Left ventricle myocardium superior (tissue), 1 donor: Measurements from ENCODE around the gene BCAR3. TPM values are rescaled to one million over a fixed set of nuclear protein-coding genes. Genes with fewer than 3 reads are reported as not detected.
"Not testable (repeated sequence)": the region's sequence is repeated elsewhere in the genome, so short reads cannot be mapped to it uniquely, and the experiment has no call there.

Source experiments
- ATAC-seq: fragments of 200-7000 bp; cut with Tn5 transposase; one replicate; pipeline ENCODE4 v1.9.1; 2020; ENCODE audit warnings: mild to moderate bottlenecking, moderate library complexity
- DNase-seq: peaks from one replicate; pipeline ENCODE4 v3.0.0-alpha.2; 2020
- intact Hi-C: fragments of 100-400 bp; cut with micrococcal nuclease; formaldehyde crosslinking; loops from one replicate; pipeline ENCODE4 v1.11.0; 2022
- total RNA-seq: library from RNA; stranded (reverse); fragmentation: NEBNext Ultra II Directional; extraction: Animal tissue kit (Norgen Biotek cat#: 25700); gene quantifications from one replicate; pipeline ENCODE4 v1.2.1, GENCODE V29; 2021
- donor health status: DM: no; HTN: yes; CAD: no; lungs with severe emphysema.

The BCAR3 gene
- total RNA-seq, 1 donor from 2014 or later: 15.2 TPM

- ATAC-seq (no peak), DNase-seq (no peak)
- intact Hi-C loops: no loop called here
Measured at GRCh38 chr1:93574991-93575390, 106.6 kb downstream of the BCAR3 start.

- ATAC-seq (no peak), DNase-seq (no peak)
- intact Hi-C loops: no loop called here
Measured at GRCh38 chr1:93574511-93574910, 107.1 kb downstream of the BCAR3 start.

- DNase-seq (no peak), ATAC-seq (peak; percentile 55)
- intact Hi-C loops: no loop called here
Measured at GRCh38 chr1:93573940-93574469, 107.6 kb downstream of the BCAR3 start.

- DNase-seq (no peak), ATAC-seq (no peak)
- intact Hi-C loops: no loop called here
Measured at GRCh38 chr1:93571623-93572310, 109.9 kb downstream of the BCAR3 start.

GRCh38 chr1:93569489-93569888, 112.1 kb downstream of the BCAR3 start:
- DNase-seq (no peak), ATAC-seq (no peak)
- intact Hi-C loops: loop anchor here (10.0 kb wide), 1 partner anchor 125 kb away; the partner anchor contains the start of gene FNBP1L

- intact Hi-C loops: loop anchor here (10.0 kb wide), 1 partner anchor 123 kb away; the partner anchor contains the start of gene FNBP1L
- no peak for DNase-seq
- peak; percentile 74 for ATAC-seq
Measured at GRCh38 chr1:93567255-93567918, 114.2 kb downstream of the BCAR3 start.

GRCh38 chr1:93566227-93566626, 115.4 kb downstream of the BCAR3 start:
- ATAC-seq (peak; percentile 88), DNase-seq (peak; percentile 79)
- intact Hi-C loops: loop anchor here (10.0 kb wide), 1 partner anchor 121 kb away; the partner anchor contains the start of gene FNBP1L

- ATAC-seq: peak; percentile 8
- intact Hi-C loops: loop anchor here (10.0 kb wide), 1 partner anchor 121 kb away; the partner anchor contains the start of gene FNBP1L
- no peak for DNase-seq
Measured at GRCh38 chr1:93565496-93566206, 116.0 kb downstream of the BCAR3 start.

GRCh38 chr1:93559695-93560094, 121.9 kb downstream of the BCAR3 start:
- intact Hi-C loops: loop anchor here (10.0 kb wide), 1 partner anchor 115 kb away; the partner anchor contains the start of gene FNBP1L
- DNase-seq: no peak
- no peak for ATAC-seq

- DNase-seq (no peak), ATAC-seq (no peak)
- intact Hi-C loops: no loop called here
Measured at GRCh38 chr1:93559045-93559444, 122.6 kb downstream of the BCAR3 start.

GRCh38 chr1:93556291-93556690, 125.3 kb downstream of the BCAR3 start:
- ATAC-seq (no peak), DNase-seq (no peak)
- intact Hi-C loops: no loop called here

- ATAC-seq (peak; percentile 83), DNase-seq (no peak)
- intact Hi-C loops: no loop called here
Measured at GRCh38 chr1:93554883-93555872, 126.5 kb downstream of the BCAR3 start.

GRCh38 chr1:93553886-93554490, 127.6 kb downstream of the BCAR3 start:
- intact Hi-C loops, DNase-seq: not testable (repeated sequence)
- ATAC-seq: peak; percentile 71

- intact Hi-C loops: no loop called here
- ATAC-seq (peak; percentile 58), DNase-seq (peak; percentile 53)
Measured at GRCh38 chr1:93552741-93553455, 128.7 kb downstream of the BCAR3 start.

GRCh38 chr1:93549811-93550210, 131.8 kb downstream of the BCAR3 start:
- intact Hi-C loops: no loop called here

GRCh38 chr1:93549131-93549530, 132.5 kb downstream of the BCAR3 start:
- DNase-seq: no peak
- intact Hi-C loops: no loop called here
- ATAC-seq: no peak

More at GRCh38 chr1:93549811-93550210, 131.8 kb downstream of the BCAR3 start:
- ATAC-seq (no peak), DNase-seq (no peak)

GRCh38 chr1:93546162-93546863, 135.3 kb downstream of the BCAR3 start:
- no peak for ATAC-seq
- intact Hi-C loops: no loop called here
- no peak for DNase-seq
